ENCODE data around the gene ASTL.
"Not testable (repeated sequence)": the region's sequence is repeated elsewhere in the genome, so short reads cannot be mapped to it uniquely, and the experiment has no call there.

ASTL gene

GRCh38 chr2:96167407-96168013 lies 29.2 kb upstream of the ASTL start:
- FAIRE-seq (no peak), DNase-seq (ENCODE audit: insufficient read length, low spot score) (no peak)
- no peak for TF ChIP-seq POLR2A (IDR thresholded peaks at IDR 0.05; ENCODE audit: low read depth, low read length)

DNA sequence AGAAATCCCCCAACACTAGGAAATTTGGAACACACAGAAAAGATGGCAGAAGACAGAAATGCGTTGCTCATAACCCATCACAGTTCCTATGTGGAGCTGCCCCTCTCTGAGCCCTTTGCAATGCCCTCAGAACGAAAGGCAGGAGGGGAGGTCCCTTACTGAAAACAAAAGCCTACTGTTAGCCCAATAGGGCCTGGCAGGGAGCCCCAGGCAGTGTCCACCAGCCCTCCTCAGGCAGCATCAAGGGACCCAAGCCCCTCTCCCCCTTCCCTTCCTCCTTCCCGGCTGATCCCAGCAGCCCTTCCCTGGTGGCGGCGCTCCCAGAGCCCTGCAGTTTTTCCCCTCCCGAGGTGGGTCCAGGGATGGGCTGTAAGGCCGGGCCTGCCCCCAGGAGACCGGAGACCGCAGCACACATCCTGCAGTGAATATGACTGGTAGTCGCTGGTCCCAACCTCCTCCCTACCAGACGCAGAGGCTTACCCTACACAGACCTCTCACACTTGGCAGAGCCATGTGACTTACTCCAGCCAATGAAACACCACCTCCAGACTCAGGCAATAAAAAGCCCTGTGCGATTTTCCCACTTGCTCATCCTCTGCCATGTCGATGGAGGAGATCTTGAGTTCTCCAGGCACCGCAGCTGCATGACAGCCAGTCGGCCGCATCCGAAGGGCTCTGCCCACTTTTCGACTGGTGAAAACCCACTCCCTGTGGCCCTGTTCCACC lies 26.3 kb upstream of the ASTL start:
- no peak for TF ChIP-seq POLR2A (IDR thresholded peaks at IDR 0.05; ENCODE audit: low read depth, low read length)
- DNase-seq (ENCODE audit: insufficient read length, low spot score) = no peak
- FAIRE-seq = no peak

GRCh38 chr2:96163768-96164429 lies 25.6 kb upstream of the ASTL start:
- TF ChIP-seq POLR2A (IDR thresholded peaks at IDR 0.05; ENCODE audit: low read depth, low read length) = no peak
- FAIRE-seq (no peak), DNase-seq (ENCODE audit: insufficient read length, low spot score) (no peak)

DNA sequence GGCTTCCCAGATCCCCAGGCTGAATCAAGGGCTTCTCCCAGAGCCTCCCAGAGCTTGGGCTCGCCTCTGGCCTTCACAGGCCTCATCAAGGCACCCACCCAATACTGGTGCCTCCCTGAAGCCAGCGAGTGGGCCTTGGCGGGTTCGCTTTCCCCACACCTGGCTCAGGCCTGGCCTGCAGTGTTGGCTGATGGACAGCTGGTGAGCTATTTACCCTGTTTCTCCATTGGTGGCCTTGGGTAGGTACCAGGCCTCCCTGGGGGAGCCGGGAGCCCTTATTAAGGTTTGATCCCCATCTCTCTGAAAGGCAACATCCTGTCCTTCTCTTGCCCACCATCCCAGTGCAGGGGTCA lies 25.1 kb upstream of the ASTL start:
- FAIRE-seq = no peak
- no peak for TF ChIP-seq POLR2A (IDR thresholded peaks at IDR 0.05; ENCODE audit: low read depth, low read length)
- no peak for DNase-seq (ENCODE audit: insufficient read length, low spot score)

GRCh38 chr2:96161898-96162297 lies 23.6 kb upstream of the ASTL start:
- TF ChIP-seq POLR2A (IDR thresholded peaks at IDR 0.05; ENCODE audit: low read depth, low read length) = no peak
- no peak for FAIRE-seq
- DNase-seq (ENCODE audit: insufficient read length, low spot score) = no peak

DNA sequence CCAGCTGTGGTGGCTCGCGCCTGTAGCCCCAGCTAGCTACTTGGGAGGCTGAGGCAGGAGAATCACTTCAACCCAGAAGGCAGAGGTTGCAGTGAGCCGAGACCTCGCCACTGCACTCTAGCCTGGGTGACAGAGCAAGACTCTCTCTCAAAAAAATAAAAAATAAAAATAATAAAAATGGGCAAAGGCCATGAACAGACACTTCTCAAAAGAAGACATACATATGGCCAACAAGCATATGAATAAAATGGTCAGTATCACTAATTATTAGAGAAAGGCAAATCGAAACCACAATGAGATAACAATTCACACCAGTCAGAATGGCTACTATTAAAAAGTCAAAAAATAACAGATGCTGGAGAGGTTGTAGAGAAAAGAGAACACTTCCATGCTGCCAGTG lies 22.1 kb upstream of the ASTL start:
- not testable (repeated sequence) for DNase-seq (ENCODE audit: insufficient read length, low spot score); FAIRE-seq

DNA sequence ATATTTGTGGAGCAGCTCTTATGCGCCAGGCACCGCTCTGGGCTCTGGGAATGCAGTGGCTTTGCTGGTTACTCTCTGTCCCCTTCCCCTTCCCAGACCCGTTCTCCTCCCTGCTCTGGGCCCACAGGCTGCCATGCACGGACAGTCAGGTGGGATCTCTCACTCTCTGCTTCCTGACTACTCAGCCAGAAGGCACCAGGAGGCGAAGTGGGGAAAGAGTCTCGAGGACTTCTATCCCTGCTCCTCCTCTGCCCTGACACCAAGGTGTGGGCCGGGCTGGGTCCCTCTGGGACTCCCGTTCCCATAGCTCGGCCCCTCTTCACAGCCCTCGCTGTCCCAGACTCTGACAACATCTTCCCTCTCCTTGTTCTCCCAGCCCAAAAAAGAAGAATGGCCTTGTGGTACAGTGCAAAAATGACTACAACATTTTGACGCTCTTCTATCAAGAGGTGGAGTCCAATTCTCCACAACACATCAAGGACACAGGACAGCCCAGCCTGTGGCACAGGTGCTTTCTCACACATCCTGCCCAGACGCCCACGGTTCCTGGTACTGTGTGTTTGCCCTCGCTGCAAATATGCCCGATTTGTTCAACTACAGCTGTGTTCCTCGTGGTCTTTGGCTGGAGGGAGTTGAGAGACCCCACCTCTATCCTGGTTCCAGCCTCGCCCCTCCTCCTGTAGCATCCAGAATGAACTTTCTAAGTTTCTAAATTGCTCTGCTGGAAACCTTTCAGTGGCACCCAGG lies 21.0 kb upstream of the ASTL start:
- DNase-seq (ENCODE audit: insufficient read length, low spot score) (no peak), FAIRE-seq (no peak)
- TF ChIP-seq POLR2A (IDR thresholded peaks at IDR 0.05; ENCODE audit: low read depth, low read length) = no peak

DNA sequence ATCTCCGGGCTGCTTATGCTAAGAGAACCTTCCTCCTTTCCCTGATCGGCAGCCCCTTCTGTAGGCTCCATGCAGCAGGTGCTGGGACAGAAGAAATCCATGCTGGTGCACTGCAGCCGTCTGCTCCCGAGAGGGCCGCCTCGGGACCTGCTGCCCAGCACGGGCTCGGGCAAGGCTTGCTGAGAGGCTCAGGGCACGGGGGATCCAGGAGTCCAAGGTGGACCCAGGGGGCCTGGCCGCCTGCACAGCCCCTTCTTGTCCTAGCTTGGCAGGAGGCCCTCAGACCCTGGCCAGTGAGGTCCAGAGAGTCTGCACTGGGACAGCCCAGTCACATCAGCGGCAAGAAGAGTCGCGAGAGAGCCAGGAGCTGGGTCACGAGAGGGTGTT lies 20.2 kb upstream of the ASTL start:
- TF ChIP-seq POLR2A (IDR thresholded peaks at IDR 0.05; ENCODE audit: low read depth, low read length) = no peak
- DNase-seq (ENCODE audit: insufficient read length, low spot score) (no peak), FAIRE-seq (no peak)

- TF ChIP-seq POLR2A (IDR thresholded peaks at IDR 0.05; ENCODE audit: low read depth, low read length) = no peak
- FAIRE-seq = no peak
- no peak for DNase-seq (ENCODE audit: insufficient read length, low spot score)
Observed at GRCh38 chr2:96157649-96158553, 19.6 kb upstream of the ASTL start.

DNA sequence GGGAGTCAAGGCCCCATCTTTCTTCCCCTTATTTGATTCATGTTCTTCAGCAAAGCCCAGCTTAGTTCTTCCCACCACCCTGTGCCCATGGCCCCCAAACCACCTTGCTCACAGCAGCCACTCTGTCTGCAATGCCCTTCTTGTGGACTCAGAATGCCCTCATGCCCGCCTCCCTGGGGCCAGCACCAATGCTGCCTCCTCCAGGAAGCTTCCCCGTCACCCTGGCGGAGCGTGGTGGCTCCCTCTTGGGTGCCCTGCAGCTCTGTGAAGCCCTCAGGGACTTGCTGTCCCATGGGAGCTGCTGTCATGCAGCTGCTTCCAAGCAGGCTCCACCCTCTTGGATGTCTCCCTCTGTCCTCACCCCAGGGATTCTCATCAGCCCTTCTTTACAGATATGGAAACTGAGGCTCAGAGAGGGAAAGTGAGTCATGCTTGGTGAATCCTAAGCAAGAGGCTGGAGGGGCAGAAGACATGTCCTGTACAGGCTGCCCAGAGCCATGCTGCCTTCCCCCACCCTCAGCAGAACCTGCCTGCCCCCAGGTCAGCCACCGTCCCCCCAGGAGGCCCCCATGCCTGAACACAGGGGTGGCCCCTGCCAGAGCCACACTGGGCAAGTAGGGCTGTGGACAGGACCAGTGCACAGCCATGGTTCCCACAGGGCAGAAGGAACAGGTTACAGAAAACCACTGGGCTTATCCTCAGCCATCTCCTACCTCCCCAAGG lies 18.8 kb upstream of the ASTL start:
- no peak for FAIRE-seq
- no peak for TF ChIP-seq POLR2A (IDR thresholded peaks at IDR 0.05; ENCODE audit: low read depth, low read length)
- no peak for DNase-seq (ENCODE audit: insufficient read length, low spot score)

DNA sequence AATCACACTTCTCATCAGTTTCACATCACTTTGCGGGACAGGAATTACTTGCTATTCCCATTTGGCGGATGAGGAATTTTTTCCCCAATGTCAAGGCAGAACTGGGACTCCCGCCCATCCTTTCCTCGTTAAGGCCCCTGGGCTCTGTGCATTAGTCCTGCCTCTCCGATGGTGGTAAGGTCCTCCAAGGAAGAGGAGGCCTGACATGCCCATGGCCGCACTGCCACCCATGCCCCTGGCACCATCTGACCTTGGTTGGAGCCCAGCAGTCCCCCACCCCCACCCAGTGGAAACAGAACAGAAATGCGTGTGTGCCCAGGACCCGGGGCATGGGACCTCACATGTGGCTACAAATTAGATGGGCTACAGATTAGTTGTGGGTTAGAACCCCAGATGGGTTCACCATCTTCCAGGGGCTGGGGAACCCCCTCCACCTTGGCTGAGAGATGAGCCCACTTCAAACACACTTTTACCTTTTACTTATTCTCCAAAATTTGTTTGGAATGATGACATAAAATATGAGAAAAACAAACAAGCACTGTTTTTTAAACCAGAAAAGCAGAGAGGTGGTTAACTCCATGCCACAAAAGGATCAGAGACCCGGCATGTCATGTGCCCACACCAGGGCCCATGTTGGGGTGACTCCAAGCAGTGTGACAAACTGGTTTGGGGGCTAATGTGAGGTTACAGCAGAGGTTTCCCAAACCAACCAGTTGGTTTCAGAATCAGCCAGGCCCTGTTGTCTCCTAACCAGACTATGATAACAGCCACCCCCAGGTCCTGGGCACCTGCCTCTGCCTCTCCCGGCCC lies 17.9 kb upstream of the ASTL start:
- DNase-seq (ENCODE audit: insufficient read length, low spot score) = no peak
- no peak for TF ChIP-seq POLR2A (IDR thresholded peaks at IDR 0.05; ENCODE audit: low read depth, low read length)
- no peak for FAIRE-seq

All from H54 (cell line).